HG02938 (cell line): Measurements from ENCODE around the gene KLHDC7A.
"Not testable (repeated sequence)": the region's sequence is repeated elsewhere in the genome, so short reads cannot be mapped to it uniquely, and the experiment has no call there.

ENCODE experiments used
- ATAC-seq: cut with Tn5 transposase; IDR thresholded peaks from one replicate; pipeline ENCODE4 v1.9.1; 2021; ENCODE audit warnings: mild to moderate bottlenecking, moderate library complexity; ENCODE audit not compliant: unreplicated experiment

Gene KLHDC7A

GRCh38 chr1:18480315-18481189 is at the start of gene KLHDC7A:
KLHDC7A (plus strand) TSS chr1:18480930; CDS start chr1:18480982, 52 bp downstream.
- ATAC-seq, result no peak

GRCh38 chr1:18434041-18434440 is 46.7 kb upstream of the KLHDC7A start:
- no peak for ATAC-seq

DNA sequence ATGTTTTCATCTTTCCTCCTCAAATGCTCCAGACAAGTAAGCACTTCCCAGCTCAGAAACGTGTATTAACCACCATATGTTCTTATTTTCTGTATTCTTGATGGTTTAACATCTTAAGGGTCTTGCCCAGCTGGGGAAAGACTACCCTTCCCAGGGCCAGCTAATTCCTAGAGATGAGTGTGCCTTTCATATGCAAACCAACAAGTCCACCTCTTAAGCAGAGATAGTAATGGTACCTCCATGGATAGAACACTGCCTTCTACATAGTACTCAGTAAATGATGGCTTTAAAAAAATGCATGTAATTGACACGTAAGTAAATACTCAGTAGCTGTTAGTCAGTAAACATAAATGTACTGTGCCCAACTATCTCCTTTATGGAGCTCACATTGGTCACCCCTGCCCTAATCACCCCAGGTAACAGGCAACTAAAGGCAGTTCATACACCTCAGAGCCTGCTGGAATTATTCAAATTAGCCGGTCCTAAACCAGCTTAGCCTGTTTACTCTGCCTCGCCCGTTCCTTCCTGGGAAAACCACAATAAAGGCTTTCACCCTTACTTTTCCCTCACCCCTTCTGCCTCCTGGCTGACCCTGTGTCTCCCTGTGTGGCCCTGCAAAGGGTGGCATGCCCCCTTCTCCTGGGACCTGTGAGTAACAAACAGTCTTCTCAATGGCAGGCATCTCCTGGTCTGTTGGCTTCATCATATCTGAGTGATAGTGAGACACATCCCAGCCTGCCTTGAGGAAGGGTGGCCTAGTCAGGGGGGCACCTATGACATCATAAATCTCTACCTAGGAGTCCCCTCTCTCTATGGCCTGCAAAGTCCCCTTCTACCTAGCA is 40.1 kb upstream of the KLHDC7A start:
- ATAC-seq, result no peak

- no peak for ATAC-seq
These were observed 36.9 kb upstream of the KLHDC7A start for GRCh38 chr1:18443587-18444520.

DNA sequence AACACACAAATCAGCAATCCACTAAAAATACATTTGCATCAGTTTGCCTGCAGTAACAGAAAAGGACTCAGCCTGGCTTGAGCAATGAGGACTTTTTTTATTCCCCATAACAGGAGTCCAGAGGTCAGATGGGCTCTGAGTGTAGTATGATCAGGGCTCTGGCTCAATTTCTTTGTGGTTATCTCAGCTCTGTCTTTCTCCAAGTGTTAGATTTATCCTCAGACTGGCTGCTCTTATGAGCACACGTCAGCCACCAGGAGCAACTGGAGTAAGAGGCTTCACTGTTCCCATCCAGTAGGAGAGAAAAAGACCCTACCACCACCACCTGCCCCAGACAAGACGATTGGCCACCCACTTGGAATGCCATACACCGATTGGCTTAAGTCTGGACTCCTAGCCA is 36.2 kb upstream of the KLHDC7A start:
- no peak for ATAC-seq

- no peak for ATAC-seq
These were observed 34.0 kb upstream of the KLHDC7A start for GRCh38 chr1:18446751-18447150.

- ATAC-seq, result no peak
These were observed 33.1 kb upstream of the KLHDC7A start for GRCh38 chr1:18447509-18448220.

GRCh38 chr1:18448889-18449288 is 31.8 kb upstream of the KLHDC7A start:
- ATAC-seq, result no peak

GRCh38 chr1:18452550-18452949 is 28.2 kb upstream of the KLHDC7A start:
- no peak for ATAC-seq

DNA sequence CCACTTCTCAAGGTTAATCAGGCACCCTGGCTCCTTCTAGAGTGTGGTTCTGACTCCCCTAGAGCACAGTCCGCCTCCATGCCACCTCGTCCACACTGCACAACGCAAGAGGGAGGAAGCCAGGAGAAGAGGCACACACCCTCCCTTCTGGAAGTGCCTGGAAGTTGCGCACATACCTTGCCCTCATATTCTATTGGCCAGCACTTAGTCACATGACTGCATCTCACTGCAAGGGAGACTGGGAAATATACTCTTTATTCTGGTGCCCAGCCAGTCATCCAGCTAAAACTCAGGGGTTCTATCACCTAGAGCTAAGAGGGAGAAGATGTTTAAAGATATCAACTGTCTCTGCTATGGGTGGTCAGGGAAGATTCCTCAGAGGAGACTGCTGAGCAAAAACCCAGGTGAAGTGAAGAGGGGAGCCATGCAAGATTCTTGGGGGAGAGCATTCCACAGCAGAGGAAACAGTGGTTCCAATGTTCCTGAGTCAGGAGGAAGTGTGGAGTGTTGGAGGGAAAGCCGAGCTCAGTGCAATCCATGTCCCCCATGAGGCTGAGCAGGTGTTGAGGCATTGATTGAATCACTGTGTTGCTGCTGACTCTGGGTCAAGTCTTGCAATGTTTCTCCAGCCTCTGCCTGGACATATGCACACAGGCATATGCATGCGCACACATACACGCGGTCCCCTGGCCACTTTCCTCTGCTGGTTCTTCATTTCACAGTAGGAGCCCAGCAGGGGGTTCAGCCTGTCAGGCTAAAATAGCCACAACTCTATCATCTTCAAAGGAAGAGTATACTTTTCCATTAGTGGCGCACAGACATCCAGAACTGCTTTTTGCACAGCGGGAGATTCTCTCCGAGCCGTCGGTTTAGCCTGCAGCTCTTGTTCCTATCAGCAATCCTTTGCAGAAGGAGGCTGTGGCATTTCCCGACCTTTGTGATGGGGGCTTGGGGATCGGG is 22.3 kb upstream of the KLHDC7A start:
- no peak for ATAC-seq

GRCh38 chr1:18461656-18462055 is 19.1 kb upstream of the KLHDC7A start:
- no peak for ATAC-seq

GRCh38 chr1:18462517-18462916 is 18.2 kb upstream of the KLHDC7A start:
- not testable (repeated sequence) for ATAC-seq

- no peak for ATAC-seq
These were observed 17.7 kb upstream of the KLHDC7A start for GRCh38 chr1:18463063-18463462.

DNA sequence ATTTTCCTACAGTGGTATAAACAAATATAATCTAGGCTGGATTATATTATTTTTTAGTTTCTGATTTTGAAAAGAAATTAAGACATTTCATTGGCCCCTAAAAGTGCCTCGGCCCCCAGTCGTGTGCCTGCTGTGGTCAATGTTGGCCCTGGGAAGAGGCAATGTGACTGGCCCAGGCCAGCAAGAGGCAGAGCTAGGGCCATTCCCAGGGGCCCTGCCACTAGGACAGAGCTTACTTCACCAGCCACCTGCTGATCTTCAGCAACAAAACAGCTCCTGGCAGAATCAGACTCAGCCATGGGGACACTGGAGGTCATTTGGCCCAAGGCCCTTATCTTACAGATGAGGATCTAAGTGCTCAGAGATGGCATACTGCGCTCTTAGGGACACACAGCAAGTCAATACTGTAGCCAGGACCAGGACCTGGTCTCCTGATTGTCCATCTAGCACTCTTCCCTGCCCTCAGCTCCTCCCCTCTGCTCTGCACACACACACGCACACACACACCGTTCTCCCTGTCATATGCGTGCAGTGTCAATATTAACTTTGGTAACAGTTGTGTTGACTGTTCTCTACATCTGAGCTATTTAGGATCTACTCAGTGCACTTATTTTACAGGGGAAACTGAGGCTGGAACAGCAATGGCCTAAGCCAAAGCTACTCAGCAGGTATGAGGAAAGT is 16.6 kb upstream of the KLHDC7A start:
- ATAC-seq, result no peak

DNA sequence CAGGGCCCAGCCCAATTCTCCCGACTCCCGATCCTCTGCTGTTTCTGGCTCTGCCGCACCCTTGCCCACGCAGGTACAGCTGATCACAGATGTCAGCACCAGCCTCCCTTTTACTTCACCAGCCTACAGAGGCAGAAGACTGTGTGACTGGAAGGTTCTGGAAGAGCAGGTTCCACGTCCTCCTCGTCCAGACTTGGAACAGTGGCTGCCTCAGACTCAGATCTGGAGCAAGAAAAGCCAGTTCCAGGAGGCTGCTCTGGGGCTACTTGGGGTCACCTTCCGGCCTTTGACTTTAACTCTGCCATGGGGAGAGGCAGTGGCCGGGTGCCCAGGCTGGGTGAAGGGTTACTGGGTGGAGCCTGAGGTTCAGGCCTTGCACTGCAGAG is 16.1 kb upstream of the KLHDC7A start:
- no peak for ATAC-seq

GRCh38 chr1:18466676-18467075 is 14.1 kb upstream of the KLHDC7A start:
- no peak for ATAC-seq

GRCh38 chr1:18468570-18468969 is 12.2 kb upstream of the KLHDC7A start:
- ATAC-seq, result no peak

DNA sequence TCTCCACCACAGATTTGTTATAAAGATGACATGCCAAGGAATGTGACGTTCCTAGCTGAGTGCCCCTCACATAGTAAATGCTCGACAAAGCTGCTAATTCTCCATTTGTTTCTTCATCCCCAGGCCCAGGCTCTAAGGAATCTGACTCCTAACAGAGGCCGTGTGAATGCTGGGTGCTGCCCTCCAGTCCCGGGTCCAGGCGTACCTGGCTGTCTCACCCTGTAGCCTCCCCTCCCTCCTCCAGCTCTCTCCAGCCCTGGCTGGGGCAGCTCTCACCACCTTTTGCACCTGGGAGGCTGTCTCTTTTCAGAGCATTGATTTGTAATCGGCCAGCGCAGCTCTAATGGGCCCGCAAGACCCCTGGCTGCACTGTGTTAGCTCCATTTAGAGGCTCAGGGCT is 11.2 kb upstream of the KLHDC7A start:
- no peak for ATAC-seq
